K562 (cell line): ENCODE data around the gene ELF1. TPM values are rescaled to one million over a fixed set of nuclear protein-coding genes. Genes with fewer than 3 reads are reported as not detected.

Experiments
- CBX8 ChIP-seq: fragments of 200-600 bp; sonication (generic); IDR thresholded peaks from 2 replicates; pipeline ENCODE4 v1.6.1; 2012; ENCODE audit warnings: borderline replicate concordance, mixed run types, low read depth, mild to moderate bottlenecking, moderate library complexity, mixed read lengths, low read length, control low read depth, inconsistent platforms; ENCODE audit not compliant: poor library complexity, severe bottlenecking; ENCODE audit errors: extremely low read depth
- CCNT2 ChIP-seq: IDR thresholded peaks from 2 replicates; pipeline ENCODE4 v1.6.1; 2011; ENCODE audit warnings: borderline replicate concordance, low read depth, mild to moderate bottlenecking, moderate library complexity, mixed read lengths, low read length; ENCODE audit not compliant: insufficient read length; ENCODE audit errors: extremely low read depth
- CHAMP1 ChIP-seq: fragments of 450-650 bp; IDR thresholded peaks from 2 replicates; pipeline ENCODE4 v1.6.1; 2016; ENCODE audit warnings: mild to moderate bottlenecking
- FOS ChIP-seq: IDR thresholded peaks from 3 replicates; pipeline ENCODE4 v1.6.1; 2011; ENCODE audit not compliant: insufficient read length; ENCODE audit errors: extremely low read depth
- FOXK1 ChIP-seq: sonication (generic); formaldehyde crosslinking; IDR thresholded peaks from 2 replicates; pipeline ENCODE4 v1.8.0; 2022; ENCODE audit warnings: missing genetic modification reagents, mild to moderate bottlenecking, borderline replicate concordance
- FOXP1 ChIP-seq: sonication (generic); formaldehyde crosslinking; IDR thresholded peaks from 2 replicates; pipeline ENCODE4 v1.8.0; 2022; ENCODE audit warnings: mild to moderate bottlenecking, missing genetic modification reagents
- GABPB1 ChIP-seq: sonication (generic); formaldehyde crosslinking; IDR thresholded peaks from 2 replicates; pipeline ENCODE4 v1.8.0; 2022; ENCODE audit warnings: mild to moderate bottlenecking, missing genetic modification reagents
- GATAD2B ChIP-seq: fragments of 450-650 bp; IDR thresholded peaks from 2 replicates; pipeline ENCODE4 v1.6.1; 2017; ENCODE audit warnings: mild to moderate bottlenecking, borderline replicate concordance
- IRF1 ChIP-seq: sonication (generic); formaldehyde crosslinking; IDR thresholded peaks from 2 replicates; pipeline ENCODE4 v1.8.0; 2022; ENCODE audit warnings: missing genetic modification reagents, mild to moderate bottlenecking, borderline replicate concordance
- MAZ ChIP-seq, 2 experiments: fragments of 450-650 bp in 1 of 2; sonication (generic) in 1 of 2; formaldehyde crosslinking; IDR thresholded peaks in 1 of 2; conservative IDR thresholded peaks in 1 of 2; 2 replicates each; pipeline versions ENCODE4 v1.4.0 to v1.5.0; 2020; ENCODE audit warnings: mild to moderate bottlenecking in 1 of 2, missing genetic modification reagents in 1 of 2
- NFYB ChIP-seq: IDR thresholded peaks from 2 replicates; pipeline ENCODE4 v1.6.1; 2011; ENCODE audit warnings: mild to moderate bottlenecking, moderate library complexity; ENCODE audit not compliant: insufficient read length; ENCODE audit errors: extremely low read depth
- POLR2G ChIP-seq: fragments of 200-400 bp; formaldehyde crosslinking; IDR thresholded peaks from 2 replicates; pipeline ENCODE4 v1.6.1; 2017; ENCODE audit warnings: low read depth, mild to moderate bottlenecking, antibody characterized with exemption, low read length, moderate library complexity
- RBFOX2 ChIP-seq: fragments of 200-400 bp; formaldehyde crosslinking; IDR thresholded peaks from 2 replicates; pipeline ENCODE4 v1.6.1; 2017; ENCODE audit warnings: low read depth, mild to moderate bottlenecking, low read length, moderate library complexity
- SPI1 ChIP-seq: IDR thresholded peaks from 2 replicates; pipeline ENCODE4 v1.6.1; 2011; ENCODE audit warnings: low read depth, low read length, control low read depth, borderline replicate concordance
- ZBTB9 ChIP-seq: fragments of 450-650 bp; formaldehyde crosslinking; IDR thresholded peaks from 2 replicates; pipeline ENCODE4 v1.4.0; 2020; ENCODE audit warnings: mild to moderate bottlenecking, moderate library complexity
- ZNF197 ChIP-seq: fragments of 200-800 bp; sonication (Bioruptor generic); IDR thresholded peaks from 2 replicates; pipeline ENCODE4 v1.6.1; 2016; ENCODE audit warnings: low read depth, missing genetic modification characterization, missing compliant biosample characterization
- ZNF311 ChIP-seq: fragments of 250-450 bp; sonication (Bioruptor Pico); IDR thresholded peaks from 2 replicates; pipeline ENCODE4 v1.4.0; 2020; ENCODE audit warnings: mild to moderate bottlenecking, moderate library complexity
- ZNF507 ChIP-seq: conservative IDR thresholded peaks from 2 replicates; pipeline ENCODE4 v1.6.1; 2017; ENCODE audit warnings: missing genetic modification characterization, missing compliant biosample characterization
- ZNF551 ChIP-seq: fragments of 250-450 bp; sonication (Bioruptor Pico); IDR thresholded peaks from 2 replicates; pipeline ENCODE4 v1.5.0; 2021; ENCODE audit warnings: mild to moderate bottlenecking, moderate library complexity
- ZNF717 ChIP-seq: fragments of 250-450 bp; sonication (Bioruptor Pico); IDR thresholded peaks from 2 replicates; pipeline ENCODE4 v1.5.0; 2021
- ZNF764 ChIP-seq: fragments of 250-450 bp; sonication (Bioruptor Pico); IDR thresholded peaks from 2 replicates; pipeline ENCODE4 v1.4.0; 2020; ENCODE audit warnings: low read depth, mild to moderate bottlenecking, moderate library complexity
- polyA plus RNA-seq, 8 experiments: library from polyadenylated mRNA; depleted of rRNA in 4 of 8; stranded (reverse) in 5 of 8; unstranded in 3 of 8; fragments of >200 nt; fragmentation: Nextera tagmentation in 2 of 8; fragmentation: Illumina TruSeq in 1 of 8; extraction: Ambion mirVana in 2 of 8; extraction: Trizol in 1 of 8; gene quantifications; 2 replicates each; pipeline versions ENCODE4 v1.2.1 to v1.2.3, GENCODE V29; 2011 to 2014; ENCODE audit warnings: inconsistent platforms in 1 of 8, missing spikeins in 1 of 8
- total RNA-seq, 7 experiments: library from RNA; depleted of rRNA in 6 of 7; stranded (reverse); fragments of >200 nt in 6 of 7; fragmentation: Illumina TruSeq in 2 of 7; extraction: Trizol in 2 of 7; gene quantifications; 2 replicates each; pipeline versions ENCODE4 v1.2.1 to v1.2.3, GENCODE V29; 2011 to 2021; ENCODE audit warnings: low replicate concordance in 1 of 7
- TF ChIP-seq, protein P1 (sequence below): fragments of 250-450 bp; sonication (Bioruptor Pico); IDR thresholded peaks from 2 replicates; pipeline ENCODE4 v1.6.1; 2021; ENCODE audit warnings: mild to moderate bottlenecking

The ELF1 gene
- total and polyA plus RNA-seq, 9 of the 15 experiments (the other 6 are each of a cell fraction or from before 2014, with no cell fraction given): 24.7 to 54.4 (median 33.4) TPM

DNA sequence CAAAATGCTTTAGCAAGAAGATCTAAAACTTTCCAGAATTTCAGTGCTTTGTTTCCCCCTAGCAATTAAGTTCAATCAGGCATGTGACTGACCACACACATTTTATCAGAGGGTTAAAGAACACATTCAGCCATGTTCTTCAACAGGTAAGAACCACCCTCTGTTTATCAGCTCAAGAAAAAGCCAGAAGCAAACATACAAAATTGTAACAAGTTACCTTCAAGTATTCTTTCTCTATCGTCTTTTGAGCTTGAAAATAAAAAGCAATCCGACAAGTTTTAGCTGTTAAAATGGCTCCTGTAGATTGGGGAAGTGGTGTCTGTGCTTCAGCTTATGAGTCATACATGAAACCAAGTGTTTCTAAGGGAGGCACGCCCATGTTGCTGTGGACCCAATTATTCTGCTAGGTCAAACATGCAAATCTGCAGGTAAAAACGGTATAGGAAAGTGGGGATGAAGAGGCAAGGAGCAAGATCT, at the start of gene ELF1 (continued):
- TF ChIP-seq, protein P1, sequence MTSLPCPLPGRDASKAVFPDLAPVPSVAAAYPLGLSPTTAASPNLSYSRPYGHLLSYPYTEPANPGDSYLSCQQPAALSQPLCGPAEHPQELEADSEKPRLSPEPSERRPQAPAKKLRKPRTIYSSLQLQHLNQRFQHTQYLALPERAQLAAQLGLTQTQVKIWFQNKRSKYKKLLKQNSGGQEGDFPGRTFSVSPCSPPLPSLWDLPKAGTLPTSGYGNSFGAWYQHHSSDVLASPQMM: no peak
- TF ChIP-seq SPI1 (peak; percentile 99), CCNT2 (no peak), ZNF764 (CRISPR knock-in tag) (no peak), MAZ (CRISPR knock-in tag; conservative IDR thresholded peaks at IDR 0.05 in 1 of 2, IDR thresholded peaks at IDR 0.05 in 1 of 2) (peak; percentile 27 to 39; a peak in 1 of 4 replicates), CHAMP1 (no peak), CBX8 (no peak), FOXK1 (CRISPR knock-in tag) (no peak), ZNF507 (tag) (no peak), ZNF197 (CRISPR knock-in tag) (no peak), NFYB (no peak), ZNF717 (CRISPR knock-in tag) (no peak), IRF1 (CRISPR knock-in tag) (no peak), GATAD2B (no peak; the same call in 1 of the 2 replicates), FOS (no peak), ZNF311 (CRISPR knock-in tag) (no peak), POLR2G (no peak), ZNF551 (no peak), GABPB1 (no peak), ZBTB9 (CRISPR knock-in tag) (no peak), RBFOX2 (no peak; the same call in 1 of the 2 replicates), FOXP1 (CRISPR knock-in tag) (no peak)
